HL-60 (cell line): ENCODE data around the gene OXCT1.

Source experiments
- DNase-seq, 2 experiments: peaks; one replicate each; pipeline ENCODE4 v3.0.0-alpha.2; 2010 to 2020; ENCODE audit warnings: low read depth in 1 of 2, low spot score in 1 of 2
- H3K27ac ChIP-seq: fragments of 250-450 bp; sonication (Bioruptor Pico); replicated peaks from 2 replicates; pipeline ENCODE4 v1.5.1; 2020; ENCODE audit warnings: mild to moderate bottlenecking, moderate library complexity
- H3K27me3 ChIP-seq: fragments of 250-450 bp; sonication (Bioruptor Pico); 2 replicates; pipeline ENCODE4 v1.5.1; 2021; ENCODE audit warnings: mild to moderate bottlenecking, moderate library complexity; ENCODE audit not compliant: insufficient read depth, poor library complexity, severe bottlenecking
- H3K4me3 ChIP-seq: replicated peaks from 2 replicates; pipeline ENCODE4 v1.5.1; 2011; ENCODE audit warnings: mild to moderate bottlenecking, control low read depth, low read length; ENCODE audit not compliant: insufficient read depth
- CTCF ChIP-seq: IDR thresholded peaks from one replicate; pipeline ENCODE4 v1.5.1; 2011; ENCODE audit warnings: low read length, control low read depth, inconsistent platforms; ENCODE audit not compliant: insufficient read depth
- GABPA ChIP-seq: IDR thresholded peaks from 2 replicates; pipeline ENCODE4 v1.6.1; 2012; ENCODE audit warnings: low read depth
- POLR2AphosphoS5 ChIP-seq: IDR thresholded peaks from 2 replicates; pipeline ENCODE4 v1.6.1; 2012; ENCODE audit warnings: low read depth
- REST ChIP-seq: IDR thresholded peaks from 2 replicates; pipeline ENCODE4 v1.6.1; 2012; ENCODE audit warnings: low read depth; ENCODE audit not compliant: insufficient replicate concordance
- SPI1 ChIP-seq: IDR thresholded peaks from 2 replicates; pipeline ENCODE4 v1.6.1; 2012; ENCODE audit warnings: low read depth, mild to moderate bottlenecking, borderline replicate concordance

The OXCT1 gene

GRCh38 chr5:41770799-41771198 lies 99.4 kb downstream of the OXCT1 start:
- Histone ChIP-seq H3K4me3 (no peak overlapping the region), H3K27ac (no peak overlapping the region), H3K27me3 (no peaks in the 10 kb centered on the region)
- DNase-seq = no peak
- no peak for TF ChIP-seq GABPA
- TF ChIP-seq POLR2AphosphoS5 = no peak
- TF ChIP-seq REST = no peak
- no peak for TF ChIP-seq SPI1
- TF ChIP-seq CTCF = no peak

- TF ChIP-seq GABPA (no peak), REST (no peak), SPI1 (no peak), POLR2AphosphoS5 (no peak), CTCF (no peak)
- no peak for DNase-seq
- no peak overlapping the region for H3K27ac ChIP-seq
- H3K27me3 ChIP-seq = no peaks in the 10 kb centered on the region
- no peak overlapping the region for H3K4me3 ChIP-seq
These were observed 101.5 kb downstream of the OXCT1 start for GRCh38 chr5:41768692-41769091.

GRCh38 chr5:41764650-41765049 lies 105.6 kb downstream of the OXCT1 start:
- Histone ChIP-seq H3K4me3 (no peak overlapping the region), H3K27me3 (no peaks in the 10 kb centered on the region), H3K27ac (no peak overlapping the region)
- TF ChIP-seq GABPA (no peak), REST (no peak), SPI1 (no peak), CTCF (no peak), POLR2AphosphoS5 (no peak)
- no peak for DNase-seq
